ENCODE results near the gene SLC4A1AP. TPM values are rescaled to one million over a fixed set of nuclear protein-coding genes. Genes with fewer than 3 reads are reported as not detected.

The SLC4A1AP gene
- total RNA-seq, 2 experiments from 2014 or later = 22.7 to 23.5 TPM

- Mint-ChIP-seq H3K9me3 (no peaks in the 10 kb centered on the region), H3K27me3 (no peaks in the 10 kb centered on the region), H3K4me3 (no peak overlapping the region), H3K4me1 (peaks cover 45% of the 10 kb centered on the region), H3K27ac (no peak overlapping the region), H3K36me3 (ENCODE audit: low read depth) (peaks cover 62% of the 10 kb centered on the region)
- no peak for DNase-seq
- ChIA-PET POLR2A (no interaction called here), CTCF (no interaction called here)
Observed at GRCh38 chr2:27634291-27634690, 29.4 kb upstream of the SLC4A1AP start.

GRCh38 chr2:27636766-27637165, 26.9 kb upstream of the SLC4A1AP start:
- DNase-seq = no peak
- H3K9me3 Mint-ChIP-seq = no peaks in the 10 kb centered on the region
- POLR2A ChIA-PET = interaction anchor here (0.7 kb wide), 1 partner anchor 279 kb away, joined by 3 read pairs; no protein-coding TSS in a partner anchor
- peaks cover 60% of the 10 kb centered on the region for H3K36me3 Mint-ChIP-seq (ENCODE audit: low read depth)
- H3K27me3 Mint-ChIP-seq = no peaks in the 10 kb centered on the region
- H3K4me3 Mint-ChIP-seq = no peak overlapping the region
- peaks cover 34% of the 10 kb centered on the region for H3K4me1 Mint-ChIP-seq
- no peak overlapping the region for H3K27ac Mint-ChIP-seq
- CTCF ChIA-PET = no interaction called here

DNA sequence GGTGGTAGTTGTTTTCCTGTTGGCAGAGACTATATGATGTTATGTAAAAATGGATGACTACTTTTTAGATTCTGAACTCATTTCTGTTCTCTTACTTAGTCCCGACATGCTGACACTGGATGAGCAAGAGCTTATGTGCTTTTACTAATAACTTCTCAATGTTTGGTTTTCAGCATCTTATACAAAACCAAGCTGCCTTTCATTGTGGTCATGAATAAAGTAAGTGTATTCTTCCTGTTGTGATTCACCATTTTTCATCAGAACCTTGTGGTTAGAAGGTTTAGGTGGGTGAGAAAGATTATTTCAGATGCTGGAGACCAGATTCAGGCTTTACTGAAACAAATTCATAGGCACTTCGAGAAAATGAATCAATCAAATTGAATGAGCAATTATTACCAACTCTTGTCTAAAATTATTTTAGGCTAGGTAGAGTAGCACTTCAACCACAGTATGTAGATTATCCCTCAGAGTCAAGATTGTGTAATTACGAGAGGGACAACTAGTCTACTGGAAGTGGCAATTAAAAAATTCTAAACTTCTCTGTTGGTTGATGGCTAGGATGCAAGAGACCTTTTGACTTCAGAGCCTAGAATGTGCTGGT, 25.6 kb upstream of the SLC4A1AP start:
- Mint-ChIP-seq H3K9me3 (no peaks in the 10 kb centered on the region), H3K4me1 (peaks cover 27% of the 10 kb centered on the region), H3K36me3 (ENCODE audit: low read depth) (peaks cover 58% of the 10 kb centered on the region), H3K4me3 (no peak overlapping the region), H3K27me3 (no peaks in the 10 kb centered on the region), H3K27ac (peak overlapping the region; percentile 75)
- no peak for DNase-seq
- CTCF ChIA-PET = interaction anchor here (0.9 to 2.4 kb wide), 2 partner anchors 10 kb away, joined by 4 to 6 read pairs; partner anchors contain the start of genes CCDC121 and GPN1
- POLR2A ChIA-PET = interaction anchor here (0.6 kb wide), 1 partner anchor 9 kb away, joined by 3 read pairs; the partner anchor contains the start of genes CCDC121 and GPN1

DNA sequence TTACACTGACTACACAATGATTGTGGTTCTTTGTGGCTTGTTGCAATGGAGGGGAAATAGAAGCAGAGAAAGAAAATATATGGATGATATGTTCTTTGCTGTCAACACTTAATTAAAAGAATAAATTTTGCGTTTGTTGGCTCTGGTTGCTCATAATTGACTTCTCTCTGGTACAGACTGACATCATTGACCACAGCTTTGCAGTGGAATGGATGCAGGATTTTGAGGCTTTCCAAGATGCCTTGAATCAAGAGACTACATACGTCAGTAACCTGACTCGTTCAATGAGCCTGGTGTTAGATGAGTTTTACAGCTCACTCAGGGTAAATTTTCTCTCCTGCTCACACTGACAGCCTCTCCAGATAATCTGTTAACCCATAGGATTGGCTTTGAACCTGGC, 25.0 kb upstream of the SLC4A1AP start:
- Mint-ChIP-seq H3K27ac (peak overlapping the region; percentile 75), H3K36me3 (ENCODE audit: low read depth) (peaks cover 56% of the 10 kb centered on the region), H3K4me3 (no peak overlapping the region), H3K9me3 (no peaks in the 10 kb centered on the region), H3K27me3 (no peaks in the 10 kb centered on the region), H3K4me1 (peaks cover 27% of the 10 kb centered on the region)
- DNase-seq = no peak
- ChIA-PET CTCF (interaction anchor here (2.4 to 3.4 kb wide), 2 partner anchors 10 to 45 kb away, joined by 6 to 8 read pairs; partner anchors contain the start of genes CCDC121 and GPN1), POLR2A (interaction anchor here (0.7 kb wide), 1 partner anchor 16 kb away, joined by 5 read pairs; no protein-coding TSS in a partner anchor)

- H3K4me3 Mint-ChIP-seq = no peak overlapping the region
- no peak for DNase-seq
- CTCF ChIA-PET = interaction anchor here (3.4 kb wide), 1 partner anchor 43 kb away, joined by 8 read pairs; no protein-coding TSS in a partner anchor
- H3K36me3 Mint-ChIP-seq (ENCODE audit: low read depth) = peaks cover 45% of the 10 kb centered on the region
- no peak overlapping the region for H3K27ac Mint-ChIP-seq
- peaks cover 20% of the 10 kb centered on the region for H3K4me1 Mint-ChIP-seq
- no peaks in the 10 kb centered on the region for H3K27me3 Mint-ChIP-seq
- POLR2A ChIA-PET = no interaction called here
- no peaks in the 10 kb centered on the region for H3K9me3 Mint-ChIP-seq
Observed at GRCh38 chr2:27640722-27641245, 22.9 kb upstream of the SLC4A1AP start.

- H3K4me1 Mint-ChIP-seq = no peaks in the 10 kb centered on the region
- peaks cover 42% of the 10 kb centered on the region for H3K36me3 Mint-ChIP-seq (ENCODE audit: low read depth)
- no peak overlapping the region for H3K4me3 Mint-ChIP-seq
- H3K27me3 Mint-ChIP-seq = no peaks in the 10 kb centered on the region
- ChIA-PET CTCF (interaction anchor here (0.7 to 3.5 kb wide), 4 partner anchors 17 to 232 kb away, joined by 3 to 19 read pairs (median 4); partner anchors contain the start of genes CCDC121 and GPN1), POLR2A (no interaction called here)
- no peak overlapping the region for H3K27ac Mint-ChIP-seq
- H3K9me3 Mint-ChIP-seq = no peaks in the 10 kb centered on the region
- no peak for DNase-seq
Observed at GRCh38 chr2:27645197-27645596, 18.5 kb upstream of the SLC4A1AP start.

DNA sequence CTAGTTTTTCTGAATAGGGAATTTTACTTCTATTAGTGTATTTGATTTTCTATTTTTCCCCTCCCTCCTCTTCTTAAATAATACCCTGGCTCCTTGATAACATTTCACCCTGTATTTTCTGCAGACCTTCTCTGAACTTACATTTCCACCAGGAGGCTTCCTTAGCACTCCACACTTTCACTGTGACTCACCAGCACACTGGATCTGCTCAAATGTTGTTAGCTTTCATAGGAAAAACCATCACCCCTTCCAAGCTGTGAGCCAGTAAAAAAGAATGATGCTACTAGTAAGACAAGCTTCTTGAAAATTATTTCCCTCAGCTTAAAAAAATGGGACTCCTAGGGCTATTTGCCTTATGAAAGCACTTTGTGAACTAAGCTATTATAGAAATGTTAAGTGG, 16.4 kb upstream of the SLC4A1AP start:
- ChIA-PET CTCF (interaction anchor here (0.5 to 3.5 kb wide), 4 partner anchors 9 to 55 kb away, joined by 3 to 19 read pairs (median 4); partner anchors contain the start of genes CCDC121 and GPN1), POLR2A (no interaction called here)
- no peak for DNase-seq
- Mint-ChIP-seq H3K4me1 (no peaks in the 10 kb centered on the region), H3K4me3 (no peak overlapping the region), H3K36me3 (ENCODE audit: low read depth) (peaks cover 39% of the 10 kb centered on the region), H3K9me3 (no peaks in the 10 kb centered on the region), H3K27ac (no peak overlapping the region), H3K27me3 (no peaks in the 10 kb centered on the region)

DNA sequence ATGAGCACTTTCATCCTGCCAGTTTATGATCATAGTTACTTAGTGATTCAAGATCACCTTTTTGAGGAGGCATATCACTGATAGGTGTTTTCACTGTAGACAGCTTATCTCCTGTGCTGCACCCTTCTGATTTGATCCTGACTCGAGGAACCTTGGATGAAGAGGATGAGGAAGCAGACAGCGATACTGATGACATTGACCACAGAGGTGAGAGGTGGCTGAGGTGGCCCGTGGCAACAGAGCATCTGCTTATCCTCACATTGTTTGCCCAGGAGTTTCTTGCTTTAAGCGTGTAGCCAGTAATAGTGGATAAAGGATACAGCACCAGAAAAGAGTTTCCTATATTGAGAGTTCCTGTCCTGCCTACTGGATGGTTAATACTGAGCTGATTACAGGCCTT, 16.0 kb upstream of the SLC4A1AP start:
- POLR2A ChIA-PET = no interaction called here
- Mint-ChIP-seq H3K36me3 (ENCODE audit: low read depth) (peaks cover 40% of the 10 kb centered on the region), H3K27ac (no peak overlapping the region), H3K27me3 (no peaks in the 10 kb centered on the region), H3K4me1 (no peaks in the 10 kb centered on the region), H3K9me3 (no peaks in the 10 kb centered on the region), H3K4me3 (no peak overlapping the region)
- CTCF ChIA-PET = interaction anchor here (0.5 to 3.5 kb wide), 4 partner anchors 8 to 55 kb away, joined by 3 to 19 read pairs (median 4); no protein-coding TSS in a partner anchor
- no peak for DNase-seq

GRCh38 chr2:27651056-27651455, 12.6 kb upstream of the SLC4A1AP start:
- CTCF ChIA-PET = interaction anchor here (1.1 to 1.2 kb wide), 2 partner anchors 32 to 33 kb away, joined by 3 to 4 read pairs; no protein-coding TSS in a partner anchor
- peaks cover 58% of the 10 kb centered on the region for H3K36me3 Mint-ChIP-seq (ENCODE audit: low read depth)
- H3K4me1 Mint-ChIP-seq = peaks cover 2% of the 10 kb centered on the region
- no peak for DNase-seq
- no peak overlapping the region for H3K4me3 Mint-ChIP-seq
- no peaks in the 10 kb centered on the region for H3K9me3 Mint-ChIP-seq
- no peak overlapping the region for H3K27ac Mint-ChIP-seq
- no peaks in the 10 kb centered on the region for H3K27me3 Mint-ChIP-seq
- POLR2A ChIA-PET = no interaction called here

DNA sequence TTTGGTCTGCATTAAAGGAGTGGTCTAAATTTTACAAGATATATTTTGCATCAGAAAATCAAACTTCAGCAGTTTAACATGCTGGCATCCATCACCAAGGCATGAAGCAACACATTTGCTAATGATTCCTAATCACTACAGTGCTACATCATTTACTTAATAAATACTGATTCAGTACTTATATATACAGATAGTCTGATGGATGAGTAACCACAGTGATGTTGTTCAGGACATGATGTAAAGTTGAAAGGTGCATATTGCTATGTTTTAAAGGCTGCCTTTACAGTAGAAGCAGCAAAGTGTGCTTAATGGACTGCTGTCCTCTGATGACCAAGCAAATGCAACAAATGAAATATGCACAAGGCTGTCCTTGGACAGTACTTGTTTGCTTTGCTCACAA, 11.3 kb upstream of the SLC4A1AP start:
- CTCF ChIA-PET = interaction anchor here (1.2 kb wide), 1 partner anchor 31 kb away, joined by 4 read pairs; no protein-coding TSS in a partner anchor
- H3K4me3 Mint-ChIP-seq = no peak overlapping the region
- no peaks in the 10 kb centered on the region for H3K27me3 Mint-ChIP-seq
- H3K36me3 Mint-ChIP-seq (ENCODE audit: low read depth) = peaks cover 58% of the 10 kb centered on the region
- peaks cover 2% of the 10 kb centered on the region for H3K4me1 Mint-ChIP-seq
- POLR2A ChIA-PET = no interaction called here
- no peak for DNase-seq
- no peaks in the 10 kb centered on the region for H3K9me3 Mint-ChIP-seq
- H3K27ac Mint-ChIP-seq = no peak overlapping the region

DNA sequence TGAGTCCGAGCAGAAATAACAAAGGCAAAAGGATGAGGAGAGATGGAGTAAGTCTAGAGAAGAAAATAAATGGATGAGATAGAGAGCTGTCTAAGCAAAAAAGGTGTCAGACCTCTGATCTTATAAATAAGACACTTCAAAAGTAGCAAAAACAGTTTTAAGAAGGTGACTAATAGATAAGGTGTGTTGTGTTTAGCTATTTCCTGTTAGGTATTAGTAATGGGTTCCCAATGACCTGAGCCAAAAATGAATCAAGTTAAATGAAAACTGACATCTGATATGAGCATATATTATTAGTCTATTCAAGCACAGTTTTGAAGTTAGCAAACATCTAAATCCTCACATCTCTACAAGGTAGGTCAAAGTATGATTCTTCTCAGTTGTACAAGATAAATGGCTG, 10.9 kb upstream of the SLC4A1AP start:
- Mint-ChIP-seq H3K4me3 (no peak overlapping the region), H3K27ac (no peak overlapping the region), H3K36me3 (ENCODE audit: low read depth) (peaks cover 54% of the 10 kb centered on the region), H3K4me1 (peaks cover 2% of the 10 kb centered on the region), H3K27me3 (no peaks in the 10 kb centered on the region), H3K9me3 (no peaks in the 10 kb centered on the region)
- ChIA-PET POLR2A (no interaction called here), CTCF (no interaction called here)
- no peak for DNase-seq

DNA sequence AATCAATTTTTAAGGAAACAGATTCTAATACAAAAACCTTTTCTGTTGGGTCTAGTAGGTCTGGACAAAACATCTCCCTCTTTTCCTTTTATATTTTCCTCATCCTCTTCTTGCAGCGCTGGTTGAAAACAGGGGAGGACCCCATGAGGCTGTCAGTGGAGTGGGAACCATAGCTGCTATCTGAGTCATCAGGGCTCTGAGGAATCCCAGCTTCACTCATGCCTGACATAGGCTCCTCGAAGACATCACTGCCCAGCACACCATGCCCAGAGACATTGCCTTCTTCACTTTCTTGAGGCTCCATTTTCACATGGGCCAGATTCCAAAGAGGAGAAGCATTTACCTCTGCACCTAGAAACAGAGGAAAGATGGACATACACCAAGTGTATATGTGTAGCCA, 10.3 kb upstream of the SLC4A1AP start:
- H3K9me3 Mint-ChIP-seq = no peaks in the 10 kb centered on the region

More for the DNA sequence above, 10.3 kb upstream of the SLC4A1AP start:
- no peaks in the 10 kb centered on the region for H3K27me3 Mint-ChIP-seq
- H3K36me3 Mint-ChIP-seq (ENCODE audit: low read depth) = peaks cover 48% of the 10 kb centered on the region
- peaks cover 2% of the 10 kb centered on the region for H3K4me1 Mint-ChIP-seq
- DNase-seq = no peak
- ChIA-PET CTCF (interaction anchor here (1.1 to 3.1 kb wide), 2 partner anchors 13 to 20 kb away, joined by 3 to 9 read pairs; no protein-coding TSS in a partner anchor), POLR2A (no interaction called here)
- H3K4me3 Mint-ChIP-seq = no peak overlapping the region
- H3K27ac Mint-ChIP-seq = no peak overlapping the region
